Fibroblast of skin of right biceps (primary cell): Measurements from ENCODE around the gene MAN1A2.

Experiments
- DNase-seq: peaks from one replicate; pipeline ENCODE4 v3.0.0-alpha.2; 2013

MAN1A2 gene

GRCh38 chr1:117362986-117363385 is 4.3 kb upstream of the MAN1A2 start:
- no peak for DNase-seq

GRCh38 chr1:117363571-117364048 is 3.6 kb upstream of the MAN1A2 start:
- no peak for DNase-seq

GRCh38 chr1:117364240-117364639 is 3.0 kb upstream of the MAN1A2 start:
- DNase-seq: no peak

- peak; percentile 45 for DNase-seq
Observed at GRCh38 chr1:117365350-117366176, 1.7 kb upstream of the MAN1A2 start.

- DNase-seq: peak; percentile 77
Observed at GRCh38 chr1:117366177-117367045, 838 bp upstream of the MAN1A2 start.

- DNase-seq: peak; percentile 12
Observed at GRCh38 chr1:117368116-117369108, 1.2 kb downstream of the MAN1A2 start.

GRCh38 chr1:117370071-117370470 is 2.8 kb downstream of the MAN1A2 start:
- DNase-seq: no peak

GRCh38 chr1:117370509-117370908 is 3.3 kb downstream of the MAN1A2 start:
- no peak for DNase-seq

GRCh38 chr1:117371441-117372151 is 4.3 kb downstream of the MAN1A2 start:
- peak; percentile 54 for DNase-seq

- DNase-seq: peak; percentile 20
Observed at GRCh38 chr1:117372863-117373412, 5.7 kb downstream of the MAN1A2 start.

- no peak for DNase-seq
Observed at GRCh38 chr1:117373932-117374331, 6.7 kb downstream of the MAN1A2 start.

- no peak for DNase-seq
Observed at GRCh38 chr1:117375327-117375726, 8.1 kb downstream of the MAN1A2 start.

- no peak for DNase-seq
Observed at GRCh38 chr1:117387060-117387633, 19.9 kb downstream of the MAN1A2 start.

GRCh38 chr1:117388328-117388727 is 21.1 kb downstream of the MAN1A2 start:
- no peak for DNase-seq

- no peak for DNase-seq
Observed at GRCh38 chr1:117389284-117389683, 22.0 kb downstream of the MAN1A2 start.

- DNase-seq: no peak
Observed at GRCh38 chr1:117389779-117390178, 22.5 kb downstream of the MAN1A2 start.

GRCh38 chr1:117392771-117393170 is 25.5 kb downstream of the MAN1A2 start:
- DNase-seq: no peak

GRCh38 chr1:117396074-117396473 is 28.8 kb downstream of the MAN1A2 start:
- no peak for DNase-seq

GRCh38 chr1:117396636-117397035 is 29.4 kb downstream of the MAN1A2 start:
- no peak for DNase-seq

GRCh38 chr1:117398957-117399356 is 31.7 kb downstream of the MAN1A2 start:
- DNase-seq: no peak

- DNase-seq: no peak
Observed at GRCh38 chr1:117401761-117402160, 34.5 kb downstream of the MAN1A2 start.
